Fibroblast of the aortic adventitia (primary cell): Measurements from ENCODE around the gene UBE2E2. TPM values are rescaled to one million over a fixed set of nuclear protein-coding genes. Genes with fewer than 3 reads are reported as not detected.
A peak's percentile ranks its signal among the peaks of the same experiment; 100 is the strongest.

ENCODE experiments used
- DNase-seq: peaks from one replicate; pipeline ENCODE4 v3.0.0-alpha.2; 2010; ENCODE audit warnings: low read depth
- H3K4me3 ChIP-seq: 2 replicates; pipeline ENCODE4 v1.5.1; 2011; ENCODE audit warnings: low read depth, mild to moderate bottlenecking, control low read depth, low read length, moderate library complexity
- total RNA-seq: library from RNA; depleted of rRNA; stranded (reverse); fragments of >200 nt; gene quantifications from 2 replicates; pipeline ENCODE4 v1.2.3, GENCODE V29; 2012; ENCODE audit warnings: low replicate concordance
- TF ChIP-seq, protein P1 (sequence below): IDR thresholded peaks from 2 replicates; pipeline ENCODE4 v1.5.1; 2011; ENCODE audit warnings: mild to moderate bottlenecking, low read length, control low read depth, inconsistent platforms; ENCODE audit not compliant: insufficient read depth

Gene UBE2E2
- total RNA-seq, 1 donor, result 49.1 TPM

DNA sequence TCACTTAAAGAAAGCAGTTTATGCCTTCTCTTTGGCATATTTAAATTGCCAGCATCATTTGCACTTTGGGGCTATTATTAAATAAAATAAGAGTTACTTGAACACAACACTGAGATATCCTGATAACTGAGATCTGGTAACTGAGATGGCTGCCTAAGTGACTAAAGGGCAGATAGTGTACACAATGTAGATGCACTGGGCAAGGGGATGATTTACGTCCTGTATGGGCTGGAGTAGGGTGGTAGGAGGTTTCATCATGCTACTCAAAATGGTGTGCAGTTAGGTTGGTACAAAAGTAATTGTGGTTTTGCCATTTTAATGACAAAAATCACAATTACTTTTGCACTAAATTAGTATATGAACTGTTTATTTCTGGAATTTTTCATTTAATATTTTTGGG is 196.1 kb downstream of the UBE2E2 start:
- DNase-seq, result no peak
- TF ChIP-seq, protein P1, sequence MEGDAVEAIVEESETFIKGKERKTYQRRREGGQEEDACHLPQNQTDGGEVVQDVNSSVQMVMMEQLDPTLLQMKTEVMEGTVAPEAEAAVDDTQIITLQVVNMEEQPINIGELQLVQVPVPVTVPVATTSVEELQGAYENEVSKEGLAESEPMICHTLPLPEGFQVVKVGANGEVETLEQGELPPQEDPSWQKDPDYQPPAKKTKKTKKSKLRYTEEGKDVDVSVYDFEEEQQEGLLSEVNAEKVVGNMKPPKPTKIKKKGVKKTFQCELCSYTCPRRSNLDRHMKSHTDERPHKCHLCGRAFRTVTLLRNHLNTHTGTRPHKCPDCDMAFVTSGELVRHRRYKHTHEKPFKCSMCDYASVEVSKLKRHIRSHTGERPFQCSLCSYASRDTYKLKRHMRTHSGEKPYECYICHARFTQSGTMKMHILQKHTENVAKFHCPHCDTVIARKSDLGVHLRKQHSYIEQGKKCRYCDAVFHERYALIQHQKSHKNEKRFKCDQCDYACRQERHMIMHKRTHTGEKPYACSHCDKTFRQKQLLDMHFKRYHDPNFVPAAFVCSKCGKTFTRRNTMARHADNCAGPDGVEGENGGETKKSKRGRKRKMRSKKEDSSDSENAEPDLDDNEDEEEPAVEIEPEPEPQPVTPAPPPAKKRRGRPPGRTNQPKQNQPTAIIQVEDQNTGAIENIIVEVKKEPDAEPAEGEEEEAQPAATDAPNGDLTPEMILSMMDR, result no peak
- no peak overlapping the region for H3K4me3 ChIP-seq

DNA sequence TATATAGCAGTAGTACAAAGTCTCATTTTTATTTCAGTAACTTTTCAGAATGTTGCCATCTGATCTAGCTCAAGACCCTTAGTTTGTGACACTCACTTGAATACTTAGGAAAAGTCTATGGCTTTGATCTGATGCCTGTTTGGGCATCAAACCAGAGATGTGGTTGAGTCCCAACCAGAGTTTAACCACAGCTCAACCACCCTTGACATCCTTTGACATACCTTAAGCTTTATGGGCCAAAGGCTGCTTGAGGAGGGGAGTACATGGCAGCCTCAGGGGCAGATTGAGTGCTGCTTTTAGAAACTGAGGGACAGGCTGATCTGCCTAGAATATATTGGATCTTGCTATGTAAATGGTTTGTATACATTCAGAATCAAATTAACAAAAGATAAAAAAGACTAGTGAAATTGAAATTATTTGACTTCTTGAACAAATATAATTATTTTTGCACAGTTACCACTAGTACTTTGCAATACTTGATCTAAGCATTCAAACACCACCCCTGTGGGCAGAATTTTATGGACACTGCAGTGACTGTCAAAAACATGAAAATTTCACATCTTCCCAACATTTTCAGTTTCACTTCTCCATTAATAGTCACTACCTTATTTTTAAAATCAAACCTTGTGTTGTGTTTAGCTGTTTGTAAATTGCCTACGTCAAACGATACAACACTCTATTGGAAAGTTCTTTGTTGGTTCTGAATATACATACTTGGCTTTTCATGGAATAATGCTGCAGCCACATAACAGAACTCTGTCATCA is 199.8 kb downstream of the UBE2E2 start:
- no peak overlapping the region for H3K4me3 ChIP-seq
- TF ChIP-seq, protein P1, result no peak
- DNase-seq, result no peak

DNA sequence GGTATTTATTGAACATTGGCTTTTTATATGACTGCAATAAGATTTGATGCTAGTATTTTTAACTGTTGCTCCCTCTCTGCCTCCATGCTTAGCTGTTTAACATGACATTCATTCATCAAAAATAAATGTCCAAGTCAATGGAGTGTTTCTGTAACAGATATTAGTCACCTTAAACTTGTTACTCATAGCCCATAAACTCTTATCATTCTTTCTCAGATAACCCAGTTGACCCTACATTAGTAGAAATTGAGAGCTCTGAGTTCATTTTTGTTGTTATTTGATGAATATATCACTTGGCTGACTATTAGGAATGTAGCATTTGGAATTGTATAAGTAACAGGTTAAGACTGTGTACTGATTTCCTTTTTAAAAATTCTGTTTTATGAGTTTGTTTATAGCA is 201.1 kb downstream of the UBE2E2 start:
- TF ChIP-seq, protein P1, result no peak
- DNase-seq, result no peak
- no peak overlapping the region for H3K4me3 ChIP-seq

DNA sequence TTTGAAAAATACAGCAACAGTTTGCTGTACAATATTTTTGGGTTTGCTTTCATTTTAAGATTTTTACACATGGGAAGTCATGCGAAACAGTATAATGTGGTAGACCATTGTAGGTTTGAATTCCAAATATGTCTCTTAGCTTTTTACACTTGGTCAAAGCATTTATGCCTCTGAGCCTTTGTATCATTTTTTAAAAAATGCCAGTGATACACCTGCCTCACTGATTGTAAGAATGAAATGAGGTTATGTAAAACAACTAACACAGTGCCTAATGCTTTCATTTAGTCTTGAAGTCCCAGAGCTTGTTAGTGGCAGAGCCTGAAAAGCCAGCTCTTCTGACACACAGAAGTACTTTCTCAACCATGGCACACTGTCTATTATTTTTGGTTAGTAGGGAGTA is 202.0 kb downstream of the UBE2E2 start:
- TF ChIP-seq, protein P1, result no peak

GRCh38 chr3:23406601-23407000 is 203.5 kb downstream of the UBE2E2 start:
- TF ChIP-seq, protein P1, result no peak
- DNase-seq, result peak; percentile 23
- no peak overlapping the region for H3K4me3 ChIP-seq

More for the DNA sequence above, 202.0 kb downstream of the UBE2E2 start:
- no peak for DNase-seq
- no peak overlapping the region for H3K4me3 ChIP-seq

GRCh38 chr3:23418026-23418425 is 214.9 kb downstream of the UBE2E2 start:
- no peak overlapping the region for H3K4me3 ChIP-seq
- DNase-seq, result no peak
- TF ChIP-seq, protein P1, result no peak
